Body of pancreas (tissue), 4 donors: ENCODE results near the gene ADAMTSL1.

ENCODE experiments used
- CTCF ChIP-seq, 7 experiments: fragments of 450-650 bp in 4 of 7; fragments of 200-600 bp in 3 of 7; sonication (generic) in 3 of 7; IDR thresholded peaks; one replicate each; pipeline ENCODE4 v1.5.1; 2016 to 2019; ENCODE audit warnings: antibody characterized with exemption in 7 of 7
- POLR2A ChIP-seq, 3 donors: fragments of 450-650 bp; IDR thresholded peaks; one replicate each; pipeline ENCODE4 v1.6.1; 2016; ENCODE audit warnings: antibody characterized with exemption in 3 of 3, mild to moderate bottlenecking in 2 of 3

GRCh38 chr9:18747595-18747994 is 273.6 kb downstream of the ADAMTSL1 start:
- TF ChIP-seq CTCF (IDR thresholded peaks at IDR 0.05) = no peak
- no peak for TF ChIP-seq POLR2A (IDR thresholded peaks at IDR 0.05)
